Astrocyte (in vitro differentiated cells and primary cell): ENCODE data around the gene PCNX1.

Source experiments
- CTCF ChIP-seq: IDR thresholded peaks from 2 replicates; pipeline ENCODE4 v1.5.1; 2011; ENCODE audit warnings: low read depth, mild to moderate bottlenecking, inconsistent platforms, low read length, moderate library complexity; ENCODE audit not compliant: insufficient read depth
- EZH2 ChIP-seq: IDR thresholded peaks from 2 replicates; pipeline ENCODE4 v1.6.1; 2012; ENCODE audit warnings: mild to moderate bottlenecking, low read length, inconsistent platforms; ENCODE audit not compliant: insufficient read depth

- no peak for TF ChIP-seq CTCF
- no peak for TF ChIP-seq EZH2
These were observed 156.1 kb downstream of the PCNX1 start for GRCh38 chr14:71063351-71063750.
